GM21528 (cell line): ENCODE measurements around the gene CEP295NL.
"Not testable (repeated sequence)": the region's sequence is repeated elsewhere in the genome, so short reads cannot be mapped to it uniquely, and the experiment has no call there.

Experiments used
- ATAC-seq: cut with Tn5 transposase; IDR thresholded peaks from one replicate; pipeline ENCODE4 v1.9.1; 2021; ENCODE audit warnings: mild to moderate bottlenecking, moderate library complexity; ENCODE audit not compliant: unreplicated experiment, low FRiP score

The CEP295NL gene

DNA sequence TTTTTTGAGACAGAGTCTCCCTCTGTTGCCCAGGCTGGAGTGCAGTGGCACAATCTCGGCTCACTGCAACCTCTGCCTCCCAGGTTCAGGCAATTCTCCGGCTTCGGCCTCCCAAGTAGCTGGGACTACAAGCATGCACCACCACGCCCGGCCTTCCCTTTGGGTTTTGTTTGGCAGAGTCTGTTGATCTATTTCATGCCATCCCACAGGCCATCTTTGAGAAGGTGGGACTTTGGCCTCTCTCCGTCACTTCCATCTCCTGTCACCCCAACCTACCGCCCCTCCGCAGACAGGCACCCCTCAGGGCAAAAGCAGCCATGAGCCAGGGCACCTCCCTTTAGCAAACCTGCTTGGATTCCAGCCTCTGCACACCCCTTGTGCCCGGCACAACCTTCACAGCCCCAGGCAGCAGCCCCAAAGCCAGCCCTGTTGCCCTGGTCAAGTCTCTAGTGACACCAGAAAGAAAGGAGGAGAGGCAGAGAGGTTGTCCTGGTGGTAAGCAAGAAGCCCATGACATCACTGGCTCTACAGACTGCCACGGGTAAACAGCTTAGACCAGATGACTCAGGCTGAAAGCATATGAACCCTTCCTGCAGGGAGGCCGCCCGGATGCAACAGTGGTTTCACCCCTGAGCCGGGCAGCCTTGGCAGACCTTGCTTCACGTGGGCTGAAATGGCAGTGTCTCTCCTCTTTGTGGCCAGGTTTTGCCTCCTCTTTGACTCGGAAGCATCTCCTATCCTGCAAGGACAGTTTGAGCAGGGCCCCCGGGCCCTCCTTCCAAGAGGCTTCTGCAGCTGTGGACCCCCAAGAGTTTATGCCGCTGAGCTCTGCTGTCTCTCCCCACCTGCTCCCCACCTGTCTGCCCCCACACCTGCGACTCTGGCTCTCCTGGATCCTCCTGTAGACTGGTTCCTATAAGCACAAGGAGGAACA lies 30.3 kb upstream of the CEP295NL start:
- no peak for ATAC-seq

DNA sequence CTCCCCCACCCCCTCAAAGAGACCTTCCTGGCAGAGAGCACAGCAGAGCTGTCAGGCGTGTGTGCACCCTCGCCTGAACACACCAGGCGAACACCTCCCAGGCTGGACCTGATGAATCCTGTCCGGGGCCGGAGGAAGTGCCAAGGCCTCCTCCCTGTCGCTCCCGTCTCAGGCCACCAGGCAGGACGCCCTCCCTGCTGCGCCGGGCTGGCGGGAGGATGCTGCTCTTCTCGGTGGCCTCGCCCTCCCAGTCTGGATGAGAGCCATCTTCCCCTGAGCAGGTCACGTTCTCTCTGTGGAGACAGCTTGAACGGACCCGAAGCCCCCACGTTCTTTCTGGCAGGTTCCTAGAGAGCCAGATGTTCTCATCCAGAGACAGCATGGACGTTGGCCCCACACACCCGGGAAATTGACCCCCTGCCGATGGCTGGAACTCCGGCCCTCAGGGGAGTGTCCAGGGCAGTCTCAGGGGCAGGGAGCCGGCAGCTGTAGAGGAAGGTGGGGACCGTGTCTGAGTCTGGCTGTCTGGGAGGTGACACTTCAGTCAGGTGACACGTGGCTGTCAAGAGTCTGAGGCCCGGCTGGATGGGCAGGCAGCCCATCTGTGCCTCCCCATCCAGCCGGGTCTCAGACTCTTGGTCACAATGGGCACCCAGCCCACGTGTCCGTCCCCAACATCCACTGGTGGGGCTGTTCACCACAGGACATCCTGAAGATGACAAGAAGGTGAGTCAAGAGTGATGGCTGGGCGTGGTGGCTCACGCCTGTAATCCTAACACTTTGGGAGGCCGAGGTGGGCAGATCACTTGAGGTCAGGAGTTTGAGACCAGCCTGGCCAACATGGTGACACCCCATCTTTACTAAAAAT lies 27.1 kb upstream of the CEP295NL start:
- ATAC-seq: no peak

DNA sequence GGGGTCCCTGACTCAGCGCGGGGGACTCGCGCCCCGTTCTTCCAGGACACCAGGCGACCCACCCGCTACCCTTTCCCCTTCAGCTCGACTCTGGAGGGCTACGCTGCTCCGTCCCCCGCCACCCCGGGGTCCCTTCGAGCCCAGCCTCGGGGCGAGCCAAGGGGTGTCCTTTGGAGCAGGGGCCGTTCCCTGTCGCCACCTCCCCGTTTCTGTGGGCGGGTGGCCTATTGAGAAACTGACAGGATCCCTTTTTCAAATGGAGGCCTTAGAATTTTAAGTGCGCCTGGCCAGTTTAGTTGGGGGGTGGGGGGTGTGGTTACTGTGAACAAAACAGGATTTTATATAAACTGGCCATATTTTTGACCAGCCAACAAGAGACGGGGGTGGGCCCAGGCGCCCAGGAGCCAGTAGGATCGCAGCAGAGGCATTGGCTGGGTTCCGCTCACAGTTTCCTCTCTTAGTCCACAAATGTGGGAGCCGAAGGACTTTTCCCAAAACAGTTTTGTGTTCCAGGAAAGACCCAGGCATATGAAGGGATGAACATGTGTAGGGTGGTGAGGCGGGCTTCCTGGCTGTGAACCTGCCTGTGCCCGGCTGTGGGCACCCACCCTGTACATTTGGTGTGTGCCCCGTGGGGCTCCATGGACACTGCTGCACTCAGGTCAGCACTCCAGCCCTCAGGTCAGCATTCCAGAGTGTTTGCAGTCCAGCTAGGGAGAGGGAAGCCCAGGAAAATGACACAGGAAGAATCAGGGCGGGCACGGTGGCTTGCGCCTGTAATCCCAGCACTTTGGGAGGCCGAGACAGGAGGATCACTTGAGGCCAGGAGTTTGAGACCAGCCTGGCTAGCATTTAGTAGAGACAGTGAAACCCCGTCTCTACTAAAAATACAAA lies 22.9 kb upstream of the CEP295NL start:
- no peak for ATAC-seq

DNA sequence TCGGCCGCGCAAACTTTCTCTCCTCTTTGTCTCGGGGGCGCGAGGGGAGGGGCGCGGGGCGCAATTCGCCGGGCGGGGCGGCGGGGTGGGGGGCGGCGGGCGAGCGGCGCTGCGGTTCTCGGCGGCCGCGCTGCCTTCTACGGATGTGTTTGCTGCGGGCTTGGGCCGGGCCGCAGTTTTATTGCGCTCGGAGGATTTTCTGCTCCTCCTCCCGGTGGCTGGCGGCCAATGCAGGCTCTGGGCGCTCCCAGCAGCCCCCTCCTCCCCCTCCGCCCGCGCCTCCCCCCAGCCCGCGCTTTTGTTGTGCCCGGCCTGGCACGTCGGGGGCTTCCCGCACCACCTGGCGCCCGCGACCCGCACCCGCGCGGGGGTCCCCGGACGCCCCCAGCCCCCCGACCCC lies 22.2 kb upstream of the CEP295NL start, which contains the start of gene TIMP2:
Gene TIMP2 (minus strand): TSS at position 154 of the 400 bp plus-strand sequence. CDS start 299 bp downstream, outside the sequence.
- ATAC-seq: no peak

DNA sequence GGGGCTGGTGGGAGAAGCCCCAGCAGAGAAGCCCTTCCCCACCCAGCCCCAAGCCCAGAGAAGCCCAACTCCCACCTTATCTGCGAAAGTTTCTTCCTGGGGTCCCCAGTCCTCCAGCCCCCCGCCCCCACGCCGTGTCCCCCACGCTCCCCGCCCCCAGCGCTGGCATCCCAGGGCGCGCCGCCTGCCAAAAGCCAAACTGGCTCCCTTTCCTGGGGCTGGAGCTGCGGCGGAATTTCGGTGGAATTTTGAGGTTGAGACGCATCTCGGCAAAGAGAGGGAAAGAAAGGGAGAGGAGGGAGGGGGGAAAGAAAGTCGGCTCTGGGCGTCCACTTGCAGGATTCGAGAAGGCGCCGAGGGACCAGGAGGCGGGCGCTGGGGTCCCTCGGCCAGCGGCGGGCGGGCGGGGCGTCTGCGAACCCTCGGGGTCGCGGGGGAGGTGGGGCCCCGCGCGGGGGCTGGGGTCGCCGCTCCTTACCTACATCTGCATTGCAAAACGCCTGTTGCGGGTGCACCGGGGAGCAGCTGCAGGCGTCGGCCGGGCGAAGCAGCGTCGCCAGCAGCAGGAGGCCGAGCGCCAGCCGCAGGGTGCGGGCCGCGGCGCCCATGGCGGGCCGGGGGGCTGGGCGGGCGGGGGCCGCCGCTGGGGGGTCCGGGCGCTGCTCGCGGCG lies 21.6 kb upstream of the CEP295NL start:
- ATAC-seq: no peak

- no peak for ATAC-seq
Observed at GRCh38 chr17:78923660-78924453, 20.9 kb upstream of the CEP295NL start.

DNA sequence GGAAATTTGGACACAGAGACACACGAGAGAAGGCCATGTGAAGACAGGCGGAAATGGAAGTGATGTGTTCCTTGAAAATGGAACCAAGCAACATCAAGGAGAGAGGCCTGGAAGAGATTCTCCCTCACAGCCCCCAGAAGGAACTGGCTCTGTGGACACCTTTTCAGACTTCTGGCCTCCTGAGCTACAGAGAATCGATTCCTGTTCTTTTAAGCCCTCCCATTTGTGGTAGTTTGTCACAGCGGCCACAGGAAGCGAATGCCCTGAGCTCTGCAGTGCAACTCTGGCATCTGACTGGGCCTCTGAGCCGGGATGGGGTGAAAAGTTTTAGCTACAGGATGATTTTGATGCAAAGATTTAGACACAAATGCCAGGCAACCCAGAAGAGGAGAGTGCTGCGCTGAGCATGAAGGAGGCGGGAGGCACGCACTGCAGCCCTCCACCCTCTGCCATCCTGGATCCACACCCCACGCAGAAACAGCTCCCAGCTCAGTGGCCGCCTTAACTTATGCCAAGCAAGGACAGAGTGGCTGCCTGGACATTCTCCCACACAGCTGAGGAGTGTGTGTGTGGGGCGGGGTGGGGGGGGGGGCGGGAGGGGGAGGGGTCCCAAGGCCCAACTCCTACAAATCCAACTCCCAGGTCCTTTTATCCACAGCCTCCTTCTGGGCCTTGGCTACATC lies 20.0 kb upstream of the CEP295NL start:
- ATAC-seq: no peak

GRCh38 chr17:78921437-78921971 lies 18.5 kb upstream of the CEP295NL start:
- no peak for ATAC-seq

GRCh38 chr17:78920528-78920927 lies 17.5 kb upstream of the CEP295NL start:
- ATAC-seq: no peak

GRCh38 chr17:78919861-78920450 lies 17.0 kb upstream of the CEP295NL start:
- no peak for ATAC-seq

GRCh38 chr17:78918979-78919378 lies 16.0 kb upstream of the CEP295NL start:
- ATAC-seq: no peak

- no peak for ATAC-seq
Observed at GRCh38 chr17:78917451-78918275, 14.7 kb upstream of the CEP295NL start.

GRCh38 chr17:78915872-78916632 lies 13.1 kb upstream of the CEP295NL start:
- ATAC-seq: no peak

DNA sequence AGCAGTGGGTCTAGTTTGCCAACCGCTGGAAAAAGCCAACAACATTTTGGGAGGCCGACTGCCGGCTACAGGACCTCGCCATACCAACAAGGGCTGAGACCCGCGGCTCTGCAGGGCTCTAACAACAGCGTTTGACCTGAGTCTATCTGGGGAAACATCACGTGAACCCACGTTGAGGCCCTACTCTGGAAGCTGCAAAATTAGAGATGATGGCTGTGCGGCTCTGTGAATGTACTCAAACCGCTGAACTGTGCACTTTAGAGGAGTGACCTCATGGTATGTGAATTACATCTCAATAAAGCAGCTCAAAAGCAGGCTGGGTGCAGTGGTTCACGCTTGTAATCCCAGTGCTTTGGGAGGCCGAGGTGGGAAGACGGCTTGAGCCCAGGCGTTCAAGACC lies 10.1 kb upstream of the CEP295NL start:
- ATAC-seq: no peak

DNA sequence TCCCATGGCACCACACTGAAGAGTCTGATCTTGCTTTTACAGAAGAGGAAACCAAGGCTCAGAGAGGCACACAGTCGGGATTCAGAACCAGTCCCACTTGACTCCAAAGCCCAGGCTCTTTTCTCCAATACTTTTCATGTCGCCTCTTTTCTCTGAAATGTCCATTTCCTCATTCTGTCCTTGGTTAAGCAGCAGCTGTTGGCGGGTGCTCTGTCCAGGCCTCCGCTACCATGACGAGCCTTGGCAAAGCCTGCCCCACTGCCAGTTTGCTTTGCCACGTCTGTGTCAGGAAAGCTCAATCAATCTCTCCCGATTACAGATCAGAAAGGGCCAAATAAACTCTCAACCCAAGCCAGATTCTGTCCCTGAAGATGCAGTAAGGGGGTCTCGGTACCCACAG lies 9.1 kb upstream of the CEP295NL start:
- ATAC-seq: no peak

GRCh38 chr17:78911543-78911942 lies 8.5 kb upstream of the CEP295NL start:
- ATAC-seq: not testable (repeated sequence)
